IMR-90 (cell line): ENCODE measurements around the gene MUC5B. TPM values are rescaled to one million over a fixed set of nuclear protein-coding genes. Genes with fewer than 3 reads are reported as not detected.
"Not testable (repeated sequence)": the region's sequence is repeated elsewhere in the genome, so short reads cannot be mapped to it uniquely, and the experiment has no call there.

Source experiments
- ATAC-seq: fragments of 200-7000 bp; cut with Tn5 transposase; 2 replicates; pipeline ENCODE4 v1.9.1; 2020; ENCODE audit warnings: low read depth, mild to moderate bottlenecking, moderate library complexity
- BruUV-seq: library from RNA; stranded (reverse); fragments of 400-500 nt; replicated peaks from 2 replicates; lab custom pipeline; 2021; lab: Mats Ljungman, UMichigan
- CTCF ChIA-PET: fragments of 300-600 bp; formaldehyde crosslinking; extraction: SDS; loops from one replicate; lab custom pipeline; 2021; ENCODE audit warnings: antibody characterized with exemption; lab: Yijun Ruan, JAX
- POLR2A ChIA-PET: fragments of 300-600 bp; sonication (Branson Sonifier 250); formaldehyde crosslinking; loops from one replicate; lab custom pipeline; 2022; ENCODE audit warnings: antibody characterized with exemption; ENCODE audit not compliant: unreplicated experiment; lab: Charles Lee
- DNase-seq: peaks from one replicate; pipeline ENCODE4 v3.0.0; 2013
- H2AFZ ChIP-seq: replicated peaks from 2 replicates; pipeline ENCODE3; 2013; ENCODE audit warnings: low read length, mild to moderate bottlenecking; ENCODE audit not compliant: poor library complexity
- H2AK5ac ChIP-seq: 2 replicates; pipeline ENCODE4 v1.6.1; 2013; ENCODE audit warnings: low read depth, low read length, inconsistent platforms
- H2AK9ac ChIP-seq: replicated peaks from 2 replicates; pipeline ENCODE3; 2013; ENCODE audit warnings: mild to moderate bottlenecking, low read depth, low read length, moderate library complexity; ENCODE audit not compliant: poor library complexity
- H2BK120ac ChIP-seq: 2 replicates; pipeline ENCODE4 v1.6.1; 2013; ENCODE audit warnings: low read depth, low read length, inconsistent platforms
- H2BK15ac ChIP-seq: 3 replicates; pipeline ENCODE4 v1.6.1; 2013; ENCODE audit warnings: low read depth, low read length, inconsistent platforms
- H2BK20ac ChIP-seq: 2 replicates; pipeline ENCODE4 v1.6.1; 2013; ENCODE audit warnings: low read depth, mild to moderate bottlenecking, inconsistent platforms, low read length, moderate library complexity
- H2BK5ac ChIP-seq: 2 replicates; pipeline ENCODE4 v1.6.1; 2013; ENCODE audit warnings: mild to moderate bottlenecking, low read depth, low read length, inconsistent platforms; ENCODE audit not compliant: poor library complexity, severe bottlenecking
- H3K14ac ChIP-seq: replicated peaks from 2 replicates; pipeline ENCODE4 v1.6.1; 2013; ENCODE audit warnings: low read depth, low read length, inconsistent platforms
- H3K18ac ChIP-seq: 2 replicates; pipeline ENCODE4 v1.6.1; 2013; ENCODE audit warnings: low read depth, low read length, control low read depth
- H3K23ac ChIP-seq: 2 replicates; pipeline ENCODE4 v1.6.1; 2013; ENCODE audit warnings: low read depth, low read length, inconsistent platforms
- H3K27ac ChIP-seq: 2 replicates; pipeline ENCODE4 v1.5.1; 2013; ENCODE audit warnings: mild to moderate bottlenecking, control low read depth, low read length; ENCODE audit not compliant: insufficient read depth
- H3K27me3 ChIP-seq: 2 replicates; pipeline ENCODE4 v1.6.1; 2013; ENCODE audit warnings: low read length; ENCODE audit not compliant: control insufficient read depth, insufficient read depth
- H3K36me3 ChIP-seq: 2 replicates; pipeline ENCODE4 v1.6.1; 2013; ENCODE audit warnings: low read length, mixed read lengths; ENCODE audit not compliant: control insufficient read depth, insufficient read depth
- H3K4ac ChIP-seq: 2 replicates; pipeline ENCODE4 v1.6.1; 2013; ENCODE audit warnings: low read depth, low read length, inconsistent platforms
- H3K4me1 ChIP-seq: 2 replicates; pipeline ENCODE4 v1.6.1; 2013; ENCODE audit warnings: low read length, mixed read lengths; ENCODE audit not compliant: control insufficient read depth, insufficient read depth
- H3K4me2 ChIP-seq: 2 replicates; pipeline ENCODE4 v1.6.1; 2013; ENCODE audit warnings: low read depth, mild to moderate bottlenecking, control low read depth, low read length, moderate library complexity
- H3K4me3 ChIP-seq: 2 replicates; pipeline ENCODE4 v1.5.1; 2013; ENCODE audit warnings: low read depth, mild to moderate bottlenecking, control low read depth, low read length, moderate library complexity; ENCODE audit not compliant: insufficient read depth
- H3K56ac ChIP-seq: 2 replicates; pipeline ENCODE4 v1.6.1; 2013; ENCODE audit warnings: low read length, inconsistent platforms; ENCODE audit not compliant: insufficient read depth; ENCODE audit errors: extremely low read depth
- H3K79me1 ChIP-seq, 2 experiments: 2 replicates each; pipeline ENCODE4 v1.6.1; 2013; ENCODE audit warnings: low read length in 2 of 2, inconsistent platforms in 1 of 2, low read depth in 1 of 2
- H3K9ac ChIP-seq: 2 replicates; pipeline ENCODE4 v1.6.1; 2013; ENCODE audit warnings: low read depth, low read length, control low read depth
- H3K9me1 ChIP-seq: 2 replicates; pipeline ENCODE4 v1.6.1; 2013; ENCODE audit warnings: low read length, inconsistent platforms; ENCODE audit not compliant: insufficient read depth
- H3K9me3 ChIP-seq: 2 replicates; pipeline ENCODE4 v1.6.1; 2013; ENCODE audit warnings: low read length; ENCODE audit not compliant: control insufficient read depth, insufficient read depth
- H4K20me1 ChIP-seq: 2 replicates; pipeline ENCODE4 v1.6.1; 2013; ENCODE audit warnings: low read length, inconsistent platforms; ENCODE audit not compliant: insufficient read depth
- H4K5ac ChIP-seq: 2 replicates; pipeline ENCODE4 v1.6.1; 2013; ENCODE audit warnings: mild to moderate bottlenecking, low read depth, low read length, control low read depth
- H4K8ac ChIP-seq, 2 experiments: 2 replicates each; pipeline ENCODE4 v1.6.1; 2013; ENCODE audit warnings: low read depth in 2 of 2, low read length in 2 of 2, control low read depth in 1 of 2, inconsistent platforms in 1 of 2
- H4K91ac ChIP-seq: 2 replicates; pipeline ENCODE4 v1.6.1; 2013; ENCODE audit warnings: low read depth, low read length, inconsistent platforms; ENCODE audit not compliant: insufficient read depth
- WGBS, 2 experiments: methylation state at CpG; one replicate each; pipeline versions ENCODE4 v1.1.5 to v1.1.7; 2013; ENCODE audit warnings: missing lambda C conversion rate in 2 of 2; ENCODE audit not compliant: insufficient read length in 1 of 2; ENCODE audit errors: extremely low coverage in 2 of 2; 5-methylcytosine and 5-hydroxymethylcytosine counted together
- dilution Hi-C: fragments of 300-500 bp; cut with HindIII; formaldehyde crosslinking; loops from one replicate; pipeline ENCODE4 v1.14.3; 2018; ENCODE audit warnings: low sequenced_read_pairs; ENCODE audit not compliant: unreplicated experiment
- in situ Hi-C: fragments of 300-500 bp; cut with MboI; formaldehyde crosslinking; loops from 3 replicates; pipeline ENCODE4 v1.14.3; 2019; ENCODE audit warnings: low sequenced_read_pairs, inconsistent platforms, mixed read lengths
- intact Hi-C: fragments of 100-400 bp; cut with micrococcal nuclease; formaldehyde crosslinking; loops from 2 replicates; pipeline ENCODE4 v1.10.0; 2022
- polyA plus RNA-seq, 3 experiments: library from polyadenylated mRNA; depleted of rRNA; stranded (reverse); fragments of >200 nt; gene quantifications; 2 replicates each; pipeline ENCODE4 v1.2.3, GENCODE V29; 2012; ENCODE audit warnings: low replicate concordance in 1 of 3
- total RNA-seq: library from RNA; depleted of rRNA; stranded (reverse); fragments of >200 nt; gene quantifications from 2 replicates; pipeline ENCODE4 v1.2.3, GENCODE V29; 2012

The MUC5B gene
- total and polyA plus RNA-seq, 2 of the 4 experiments (the other 2 are of a cell fraction) = not detected

DNA sequence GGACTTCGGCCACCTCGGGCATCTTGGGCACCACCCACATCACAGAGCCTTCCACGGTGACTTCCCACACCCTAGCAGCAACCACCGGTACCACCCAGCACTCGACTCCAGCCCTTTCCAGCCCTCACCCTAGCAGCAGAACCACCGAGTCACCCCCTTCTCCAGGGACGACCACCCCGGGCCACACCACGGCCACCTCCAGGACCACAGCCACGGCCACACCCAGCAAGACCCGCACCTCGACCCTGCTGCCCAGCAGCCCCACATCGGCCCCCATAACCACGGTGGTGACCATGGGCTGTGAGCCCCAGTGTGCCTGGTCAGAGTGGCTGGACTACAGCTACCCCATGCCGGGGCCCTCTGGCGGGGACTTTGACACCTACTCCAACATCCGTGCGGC, 20.7 kb downstream of the MUC5B start:
- H2BK5ac ChIP-seq, POLR2A ChIA-PET, H2BK20ac ChIP-seq, H3K9ac ChIP-seq, CTCF ChIA-PET, in situ Hi-C loops, H3K18ac ChIP-seq, intact Hi-C loops, H2BK120ac ChIP-seq, dilution Hi-C loops, H3K79me1 ChIP-seq, H3K4me2 ChIP-seq, H3K27me3 ChIP-seq, H3K23ac ChIP-seq, H3K36me3 ChIP-seq, H4K5ac ChIP-seq, H3K14ac ChIP-seq, H4K20me1 ChIP-seq, ATAC-seq, H2AK9ac ChIP-seq, H3K4ac ChIP-seq, H4K91ac ChIP-seq, H3K4me1 ChIP-seq, H4K8ac ChIP-seq, H3K56ac ChIP-seq, H3K27ac ChIP-seq, H3K9me1 ChIP-seq, H3K4me3 ChIP-seq, H2AFZ ChIP-seq, BruUV-seq, DNase-seq, H2AK5ac ChIP-seq, H2BK15ac ChIP-seq: not testable (repeated sequence)
- H3K9me3 ChIP-seq = peaks cover 18% of the 10 kb centered on the region; the same call in 1 of the 2 replicates
- 100% methylated on average over 3 of the region's 18 CpGs; no CpG with 5 or more reads in 1 of the 2 experiments for WGBS, 2 experiments

DNA sequence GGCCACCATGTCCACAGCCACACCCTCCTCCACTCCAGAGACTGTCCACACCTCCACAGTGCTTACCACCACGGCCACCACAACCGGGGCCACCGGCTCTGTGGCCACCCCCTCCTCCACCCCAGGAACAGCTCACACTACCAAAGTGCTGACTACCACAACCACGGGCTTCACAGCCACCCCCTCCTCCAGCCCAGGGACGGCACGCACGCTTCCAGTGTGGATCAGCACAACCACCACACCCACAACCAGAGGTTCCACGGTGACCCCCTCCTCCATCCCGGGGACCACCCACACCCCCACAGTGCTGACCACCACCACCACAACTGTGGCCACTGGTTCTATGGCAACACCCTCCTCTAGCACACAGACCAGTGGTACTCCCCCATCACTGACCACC, 21.7 kb downstream of the MUC5B start:
- H2BK5ac ChIP-seq, H3K4me1 ChIP-seq, CTCF ChIA-PET, H2BK120ac ChIP-seq, in situ Hi-C loops, H3K9me1 ChIP-seq, POLR2A ChIA-PET, BruUV-seq, H2AFZ ChIP-seq, H3K14ac ChIP-seq, H3K56ac ChIP-seq, H3K18ac ChIP-seq, ATAC-seq, H4K91ac ChIP-seq, H3K27ac ChIP-seq, H2BK15ac ChIP-seq, H3K4ac ChIP-seq, H2BK20ac ChIP-seq, H4K8ac ChIP-seq, H3K79me1 ChIP-seq, H3K27me3 ChIP-seq, H3K36me3 ChIP-seq, DNase-seq, H3K4me2 ChIP-seq, H3K4me3 ChIP-seq, intact Hi-C loops, H2AK5ac ChIP-seq, H4K20me1 ChIP-seq, H4K5ac ChIP-seq, H3K9ac ChIP-seq, H2AK9ac ChIP-seq, dilution Hi-C loops, H3K23ac ChIP-seq: not testable (repeated sequence)
- WGBS, 2 experiments = no CpG with 5 or more reads among the region's 9 CpGs
- peaks cover 18% of the 10 kb centered on the region; the same call in 1 of the 2 replicates for H3K9me3 ChIP-seq
